GM18526 (cell line): Measurements from ENCODE around the gene CAB39L.

Source experiments
- POLR2A ChIP-seq: IDR thresholded peaks from 3 replicates; pipeline ENCODE4 v1.6.1; 2011; ENCODE audit not compliant: insufficient read length; ENCODE audit errors: extremely low read depth

The CAB39L gene

GRCh38 chr13:49348751-49349150, 95.1 kb downstream of the CAB39L start:
- no peak for TF ChIP-seq POLR2A

- TF ChIP-seq POLR2A = no peak
Measured at GRCh38 chr13:49347650-49348385, 96.0 kb downstream of the CAB39L start.

- TF ChIP-seq POLR2A = no peak
Measured at GRCh38 chr13:49346460-49346859, 97.4 kb downstream of the CAB39L start.

GRCh38 chr13:49343731-49344130, 100.1 kb downstream of the CAB39L start:
- TF ChIP-seq POLR2A = no peak

GRCh38 chr13:49343255-49343654, 100.6 kb downstream of the CAB39L start:
- TF ChIP-seq POLR2A = no peak

GRCh38 chr13:49342454-49342853, 101.4 kb downstream of the CAB39L start:
- no peak for TF ChIP-seq POLR2A

- TF ChIP-seq POLR2A = no peak
Measured at GRCh38 chr13:49341941-49342340, 101.9 kb downstream of the CAB39L start.

GRCh38 chr13:49341517-49341916, 102.3 kb downstream of the CAB39L start:
- TF ChIP-seq POLR2A = no peak

- no peak for TF ChIP-seq POLR2A
Measured at GRCh38 chr13:49340161-49340560, 103.7 kb downstream of the CAB39L start.

- no peak for TF ChIP-seq POLR2A
Measured at GRCh38 chr13:49336655-49337054, 107.2 kb downstream of the CAB39L start.

GRCh38 chr13:49330546-49330864, 113.4 kb downstream of the CAB39L start:
- no peak for TF ChIP-seq POLR2A

- TF ChIP-seq POLR2A = no peak
Measured at GRCh38 chr13:49329831-49330545, 113.9 kb downstream of the CAB39L start.

- no peak for TF ChIP-seq POLR2A
Measured at GRCh38 chr13:49326222-49326917, 117.5 kb downstream of the CAB39L start.

GRCh38 chr13:49323344-49323743, 120.5 kb downstream of the CAB39L start:
- TF ChIP-seq POLR2A = no peak

GRCh38 chr13:49322702-49323101, 121.2 kb downstream of the CAB39L start:
- no peak for TF ChIP-seq POLR2A

GRCh38 chr13:49320975-49321374, 122.9 kb downstream of the CAB39L start:
- no peak for TF ChIP-seq POLR2A
